Stimulated activated CD4-positive, alpha-beta T cell treated with anti-CD3 and anti-CD28 coated beads, Interleukin-4, amount 100 ng/mL, for 1 hour (primary cell): ENCODE results near the gene LRRC72.
"Not testable (repeated sequence)": the region's sequence is repeated elsewhere in the genome, so short reads cannot be mapped to it uniquely, and the experiment has no call there.

Experiments
- DNase-seq: peaks from one replicate; pipeline ENCODE4 v3.0.0-alpha.2; 2020

Gene LRRC72

GRCh38 chr7:16583834-16584233, 57.2 kb downstream of the LRRC72 start:
- DNase-seq: no peak

GRCh38 chr7:16585540-16585939, 58.9 kb downstream of the LRRC72 start:
- no peak for DNase-seq

- DNase-seq: no peak
Measured at GRCh38 chr7:16586081-16586874, 59.7 kb downstream of the LRRC72 start.

GRCh38 chr7:16587129-16587528, 60.5 kb downstream of the LRRC72 start:
- DNase-seq: no peak

GRCh38 chr7:16587790-16588189, 61.2 kb downstream of the LRRC72 start:
- no peak for DNase-seq

- DNase-seq: no peak
Measured at GRCh38 chr7:16589881-16590280, 63.3 kb downstream of the LRRC72 start.

- DNase-seq: no peak
Measured at GRCh38 chr7:16590424-16590823, 63.8 kb downstream of the LRRC72 start.

GRCh38 chr7:16592395-16592794, 65.8 kb downstream of the LRRC72 start:
- DNase-seq: no peak

GRCh38 chr7:16594061-16594460, 67.4 kb downstream of the LRRC72 start:
- DNase-seq: no peak

- DNase-seq: no peak
Measured at GRCh38 chr7:16594676-16595075, 68.1 kb downstream of the LRRC72 start.

GRCh38 chr7:16595596-16595995, 69.0 kb downstream of the LRRC72 start:
- DNase-seq: not testable (repeated sequence)

- DNase-seq: no peak
Measured at GRCh38 chr7:16598015-16598414, 71.4 kb downstream of the LRRC72 start.

GRCh38 chr7:16599860-16600259, 73.2 kb downstream of the LRRC72 start:
- no peak for DNase-seq

- no peak for DNase-seq
Measured at GRCh38 chr7:16603633-16604032, 77.0 kb downstream of the LRRC72 start.

GRCh38 chr7:16604054-16604453, 77.4 kb downstream of the LRRC72 start:
- DNase-seq: no peak

- DNase-seq: no peak
Measured at GRCh38 chr7:16606704-16607103, 80.1 kb downstream of the LRRC72 start.

- DNase-seq: no peak
Measured at GRCh38 chr7:16609842-16610450, 83.3 kb downstream of the LRRC72 start.

GRCh38 chr7:16611711-16612110, 85.1 kb downstream of the LRRC72 start:
- no peak for DNase-seq

- DNase-seq: no peak
Measured at GRCh38 chr7:16615228-16615627, 88.6 kb downstream of the LRRC72 start.

GRCh38 chr7:16616122-16616521, 89.5 kb downstream of the LRRC72 start:
- DNase-seq: no peak

- DNase-seq: no peak
Measured at GRCh38 chr7:16616542-16616941, 89.9 kb downstream of the LRRC72 start.

GRCh38 chr7:16619979-16620408, 93.4 kb downstream of the LRRC72 start:
- no peak for DNase-seq

- DNase-seq: no peak
Measured at GRCh38 chr7:16626388-16626787, 99.8 kb downstream of the LRRC72 start.

- DNase-seq: no peak
Measured at GRCh38 chr7:16627236-16627635, 100.6 kb downstream of the LRRC72 start.

GRCh38 chr7:16630654-16631053, 104.0 kb downstream of the LRRC72 start:
- DNase-seq: no peak
